Measurements from ENCODE around the gene STBD1. TPM values are rescaled to one million over a fixed set of nuclear protein-coding genes. Genes with fewer than 3 reads are reported as not detected.

Gene STBD1
- total and polyA plus RNA-seq, 10 donors, result 0.26 to 3.1 (median 1.6) TPM

DNA sequence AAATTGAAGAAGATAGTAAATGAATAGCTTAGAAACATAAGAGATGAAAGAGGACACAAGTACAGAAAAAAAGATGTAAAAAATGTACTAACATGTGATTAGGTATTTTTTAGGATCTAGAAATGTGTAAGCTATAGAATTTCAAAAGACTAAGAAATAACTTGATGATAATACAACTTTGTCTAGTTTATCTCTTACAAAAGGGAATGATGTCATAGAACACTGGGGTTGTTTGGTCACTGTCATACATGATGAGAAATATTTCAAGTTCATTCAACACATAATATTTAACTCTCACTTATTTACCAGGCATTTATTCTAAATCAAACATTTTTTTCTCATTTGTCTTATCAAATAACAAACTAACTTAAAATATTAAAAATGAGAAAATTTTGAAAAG is 18.5 kb downstream of the STBD1 start:
- peaks cover 5 to 47% (median 40%) of the 10 kb centered on the region in 8 donors for H3K9me3 ChIP-seq
- H3K4me1 ChIP-seq, result no peaks in the 10 kb centered on the region
- TF ChIP-seq POLR2AphosphoS5 (IDR thresholded peaks at IDR 0.05) (no peak), POLR2A (IDR thresholded peaks at IDR 0.05) (no peak)
- TF ChIP-seq, protein P1, sequence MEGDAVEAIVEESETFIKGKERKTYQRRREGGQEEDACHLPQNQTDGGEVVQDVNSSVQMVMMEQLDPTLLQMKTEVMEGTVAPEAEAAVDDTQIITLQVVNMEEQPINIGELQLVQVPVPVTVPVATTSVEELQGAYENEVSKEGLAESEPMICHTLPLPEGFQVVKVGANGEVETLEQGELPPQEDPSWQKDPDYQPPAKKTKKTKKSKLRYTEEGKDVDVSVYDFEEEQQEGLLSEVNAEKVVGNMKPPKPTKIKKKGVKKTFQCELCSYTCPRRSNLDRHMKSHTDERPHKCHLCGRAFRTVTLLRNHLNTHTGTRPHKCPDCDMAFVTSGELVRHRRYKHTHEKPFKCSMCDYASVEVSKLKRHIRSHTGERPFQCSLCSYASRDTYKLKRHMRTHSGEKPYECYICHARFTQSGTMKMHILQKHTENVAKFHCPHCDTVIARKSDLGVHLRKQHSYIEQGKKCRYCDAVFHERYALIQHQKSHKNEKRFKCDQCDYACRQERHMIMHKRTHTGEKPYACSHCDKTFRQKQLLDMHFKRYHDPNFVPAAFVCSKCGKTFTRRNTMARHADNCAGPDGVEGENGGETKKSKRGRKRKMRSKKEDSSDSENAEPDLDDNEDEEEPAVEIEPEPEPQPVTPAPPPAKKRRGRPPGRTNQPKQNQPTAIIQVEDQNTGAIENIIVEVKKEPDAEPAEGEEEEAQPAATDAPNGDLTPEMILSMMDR (IDR thresholded peaks at IDR 0.05 in 8 of 11, conservative IDR thresholded peaks at IDR 0.05 in 3 of 11), result no peak
- no peaks in the 10 kb centered on the region for H3K36me3 ChIP-seq
- DNase-seq, result no peak
- intact Hi-C loops (cut with DNase I; ENCODE audit: low total_unique reads), result no loop called here
- H3K27me3 ChIP-seq (replicated peaks in 1 of 7), result no peaks in the 10 kb centered on the region
- no peak overlapping the region for H3K4me3 ChIP-seq
- H3K27ac ChIP-seq, result no peak overlapping the region

DNA sequence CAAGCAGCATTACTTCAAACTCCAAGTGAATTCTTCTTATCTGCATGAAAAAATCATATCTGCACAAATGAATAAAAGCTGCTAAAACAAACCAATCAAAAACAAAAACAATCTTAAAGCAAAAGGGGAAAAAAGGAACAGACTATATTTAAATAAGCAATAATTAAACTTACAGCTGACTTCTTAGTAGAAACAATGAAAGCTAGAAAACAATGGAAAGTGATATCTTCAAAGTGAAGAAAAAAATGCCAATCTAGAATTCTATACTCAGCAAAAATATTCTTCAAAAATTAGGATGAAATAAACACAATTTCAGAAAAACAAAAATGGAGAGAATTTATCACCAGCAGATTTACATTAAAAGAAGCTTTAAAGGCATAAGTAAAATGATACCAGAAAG is 20.0 kb downstream of the STBD1 start:
- intact Hi-C loops (cut with DNase I; ENCODE audit: low total_unique reads), result no loop called here
- no peak overlapping the region for H3K27ac ChIP-seq
- TF ChIP-seq POLR2AphosphoS5 (IDR thresholded peaks at IDR 0.05) (no peak), POLR2A (IDR thresholded peaks at IDR 0.05) (no peak)
- TF ChIP-seq, protein P1 (IDR thresholded peaks at IDR 0.05 in 8 of 11, conservative IDR thresholded peaks at IDR 0.05 in 3 of 11), result no peak
- no peaks in the 10 kb centered on the region for H3K4me1 ChIP-seq
- no peak for DNase-seq
- no peak overlapping the region for H3K4me3 ChIP-seq
- H3K9me3 ChIP-seq, result peaks cover 5 to 40% (median 36%) of the 10 kb centered on the region in 8 donors
- no peaks in the 10 kb centered on the region for H3K36me3 ChIP-seq
- H3K27me3 ChIP-seq (replicated peaks in 1 of 7), result no peaks in the 10 kb centered on the region

DNA sequence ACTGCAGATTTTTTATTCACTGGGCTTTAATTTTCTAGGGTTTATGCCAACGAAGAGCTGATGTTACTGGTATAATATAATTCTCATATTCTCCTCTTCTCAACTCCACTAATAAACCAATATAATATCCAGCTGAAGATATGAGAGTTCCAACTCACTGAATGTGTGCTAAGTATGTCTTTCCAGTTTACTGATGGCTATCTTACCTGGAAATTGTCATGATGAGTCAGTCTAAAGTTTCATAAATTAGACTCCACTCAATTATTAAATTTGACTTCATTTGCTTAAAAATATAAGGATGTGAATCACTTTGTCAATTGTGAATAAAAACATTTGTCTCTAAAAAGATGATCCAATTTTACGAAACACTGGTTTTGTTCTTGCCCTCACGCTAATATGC is 28.4 kb downstream of the STBD1 start:
- H3K27me3 ChIP-seq (replicated peaks in 1 of 7), result no peaks in the 10 kb centered on the region
- intact Hi-C loops (cut with DNase I; ENCODE audit: low total_unique reads), result no loop called here
- H3K9me3 ChIP-seq, result no peaks in the 10 kb centered on the region
- no peak overlapping the region for H3K4me3 ChIP-seq
- WGBS, 5 donors, result 75 to 84% (median 82%) methylated on average over 3 of the region's 3 CpGs
- DNase-seq, result no peak
- H3K4me1 ChIP-seq, result no peaks in the 10 kb centered on the region
- H3K36me3 ChIP-seq, result no peaks in the 10 kb centered on the region
- no peak overlapping the region for H3K27ac ChIP-seq
- TF ChIP-seq POLR2AphosphoS5 (IDR thresholded peaks at IDR 0.05), result no peak
- TF ChIP-seq, protein P1 (IDR thresholded peaks at IDR 0.05 in 8 of 11, conservative IDR thresholded peaks at IDR 0.05 in 3 of 11), result no peak
- TF ChIP-seq POLR2A (IDR thresholded peaks at IDR 0.05), result no peak

DNA sequence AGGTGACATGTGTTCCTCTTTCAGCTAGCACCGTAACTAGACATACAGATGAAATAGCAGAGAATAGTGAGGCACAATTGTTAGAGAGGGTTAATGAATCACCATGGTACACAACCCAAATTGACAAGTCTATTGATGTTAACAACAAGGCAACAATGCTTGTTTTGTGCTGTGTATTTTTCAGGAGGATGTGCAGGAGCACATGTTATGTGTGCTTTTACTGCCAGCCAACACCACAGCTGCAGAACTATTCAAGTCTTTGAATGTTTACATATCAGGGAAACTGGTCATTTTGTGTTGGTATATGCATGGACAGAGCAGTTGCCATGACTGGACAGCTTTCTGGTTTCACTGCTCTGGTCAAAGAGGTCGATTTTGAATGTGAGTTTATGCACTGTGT is 32.8 kb downstream of the STBD1 start:
- Histone ChIP-seq H3K36me3 (no peaks in the 10 kb centered on the region), H3K27ac (no peak overlapping the region), H3K27me3 (replicated peaks in 1 of 7) (no peaks in the 10 kb centered on the region), H3K9me3 (no peaks in the 10 kb centered on the region), H3K4me3 (no peak overlapping the region), H3K4me1 (no peaks in the 10 kb centered on the region)
- no peak for TF ChIP-seq POLR2AphosphoS5 (IDR thresholded peaks at IDR 0.05)
- TF ChIP-seq, protein P1 (IDR thresholded peaks at IDR 0.05 in 8 of 11, conservative IDR thresholded peaks at IDR 0.05 in 3 of 11), result no peak
- intact Hi-C loops (cut with DNase I; ENCODE audit: low total_unique reads), result no loop called here
- no peak for DNase-seq
- 59 to 70% (median 64%) methylated on average over 2 of the region's 2 CpGs for WGBS, 5 donors
